OCI-LY3 (cell line): ENCODE measurements around the gene PTPRN2.

Experiments used
- H2AFZ ChIP-seq: fragments of 200-600, 300-600 bp; shearing (Covaris generic); 2 replicates; pipeline ENCODE4 v1.6.0; 2014; ENCODE audit warnings: antibody characterized with exemption, low read depth, low read length
- H3K27ac ChIP-seq: fragments of 200-600, 300-600 bp; sonication (generic); 2 replicates; pipeline ENCODE4 v1.5.1; 2014; ENCODE audit warnings: mild to moderate bottlenecking, low read length, moderate library complexity, mixed read lengths
- H3K27me3 ChIP-seq: fragments of 200-600, 300-600 bp; sonication (generic); 2 replicates; pipeline ENCODE4 v1.6.1; 2014; ENCODE audit warnings: low read depth, low read length, mixed read lengths
- H3K36me3 ChIP-seq: fragments of 200-600, 300-600 bp; sonication (generic); replicated peaks from 2 replicates; pipeline ENCODE3; 2014; ENCODE audit warnings: low read depth, low read length, mixed read lengths
- H3K4me1 ChIP-seq: fragments of 300-600, 200-600 bp; sonication (generic); 2 replicates; pipeline ENCODE4 v1.6.1; 2014; ENCODE audit warnings: low read length, mixed read lengths
- H3K4me2 ChIP-seq: fragments of 200-600, 300-600 bp; sonication (generic); 2 replicates; pipeline ENCODE4 v1.6.1; 2014; ENCODE audit warnings: low read length, mixed read lengths
- H3K4me3 ChIP-seq: fragments of 300-600, 200-600 bp; sonication (generic); 2 replicates; pipeline ENCODE4 v1.5.1; 2014; ENCODE audit warnings: antibody characterized with exemption, mild to moderate bottlenecking, low read length, moderate library complexity
- H3K79me2 ChIP-seq: fragments of 300-600, 200-600 bp; shearing (Covaris generic); 2 replicates; pipeline ENCODE4 v1.6.1; 2014; ENCODE audit warnings: mild to moderate bottlenecking, low read length, mixed read lengths
- H3K9ac ChIP-seq: fragments of 300-600, 200-600 bp; shearing (Covaris generic); 2 replicates; pipeline ENCODE4 v1.6.0; 2014; ENCODE audit warnings: mild to moderate bottlenecking, low read length, moderate library complexity
- H3K9me3 ChIP-seq: fragments of 200-600, 300-600 bp; shearing (Covaris generic); 2 replicates; pipeline ENCODE4 v1.6.1; 2014; ENCODE audit warnings: low read length, mixed read lengths; ENCODE audit not compliant: insufficient read depth
- H4K20me1 ChIP-seq: fragments of 200-600, 300-600 bp; sonication (generic); 2 replicates; pipeline ENCODE4 v1.6.1; 2016; ENCODE audit warnings: low read length, mixed read lengths; ENCODE audit not compliant: insufficient read depth
- CTCF ChIP-seq: fragments of 200-600, 300-600 bp; sonication (generic); IDR thresholded peaks from 2 replicates; pipeline ENCODE4 v1.5.1; 2014; ENCODE audit warnings: antibody characterized with exemption, low read length, low read depth
- EZH2phosphoT487 ChIP-seq: fragments of 200-600 bp; shearing (Covaris generic); IDR thresholded peaks from 2 replicates; pipeline ENCODE4 v1.6.1; 2018; ENCODE audit warnings: antibody characterized with exemption, mixed run types, low read depth

Gene PTPRN2

DNA sequence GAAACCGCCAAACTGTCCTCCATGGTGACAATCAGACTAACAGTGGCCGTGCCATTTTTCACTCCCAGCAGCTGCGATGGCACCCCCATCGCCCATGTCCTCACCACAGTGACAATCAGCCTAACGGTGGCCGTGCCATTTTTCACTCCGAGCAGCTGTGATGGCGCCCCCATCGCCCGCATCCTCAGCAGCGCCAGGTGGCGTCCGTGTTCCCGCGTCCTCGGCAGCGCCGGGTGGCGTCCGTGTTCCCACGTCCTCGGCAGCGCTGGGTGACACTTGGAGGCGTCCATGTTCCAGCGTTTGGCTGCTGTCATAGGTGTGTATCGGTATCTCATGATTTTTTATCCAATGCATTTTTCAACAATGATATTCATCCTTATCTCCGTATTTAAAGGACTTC, 267.3 kb downstream of the PTPRN2 start:
- TF ChIP-seq EZH2phosphoT487 (no peak), CTCF (no peak)
- no peak overlapping the region for H2AFZ ChIP-seq
- no peak overlapping the region for H3K4me3 ChIP-seq
- no peaks in the 10 kb centered on the region for H4K20me1 ChIP-seq
- H3K36me3 ChIP-seq = no peaks in the 10 kb centered on the region
- no peaks in the 10 kb centered on the region for H3K9me3 ChIP-seq
- H3K27me3 ChIP-seq = no peaks in the 10 kb centered on the region
- no peak overlapping the region for H3K4me2 ChIP-seq
- no peak overlapping the region for H3K27ac ChIP-seq
- H3K79me2 ChIP-seq = no peaks in the 10 kb centered on the region
- H3K4me1 ChIP-seq = no peaks in the 10 kb centered on the region
- no peak overlapping the region for H3K9ac ChIP-seq

DNA sequence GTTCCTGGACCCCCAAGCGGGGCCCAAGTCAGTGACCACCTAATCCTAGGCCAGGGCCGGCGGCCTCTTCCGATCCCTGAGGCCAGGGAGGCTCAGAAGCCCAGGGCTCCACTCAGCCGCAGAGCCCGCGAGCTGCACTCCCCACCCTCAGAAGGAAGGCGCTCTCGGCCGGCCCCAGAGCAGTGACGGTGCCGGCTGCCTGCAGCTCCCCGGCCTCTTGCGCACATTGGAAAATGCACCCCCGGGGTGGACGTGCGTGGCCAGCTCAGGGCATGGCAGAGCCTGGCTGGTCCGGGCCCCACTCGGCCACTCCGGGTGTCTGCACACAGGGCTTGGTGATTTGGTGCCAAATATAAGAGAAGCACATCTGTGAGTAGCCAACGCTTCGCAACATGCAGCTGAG, 269.1 kb downstream of the PTPRN2 start:
- Histone ChIP-seq H3K4me3 (no peak overlapping the region), H3K79me2 (no peaks in the 10 kb centered on the region), H3K36me3 (no peaks in the 10 kb centered on the region), H3K27ac (no peak overlapping the region), H3K4me2 (no peak overlapping the region), H3K4me1 (no peaks in the 10 kb centered on the region), H2AFZ (no peak overlapping the region), H3K9ac (no peak overlapping the region), H4K20me1 (no peaks in the 10 kb centered on the region), H3K9me3 (no peaks in the 10 kb centered on the region), H3K27me3 (no peaks in the 10 kb centered on the region)
- no peak for TF ChIP-seq CTCF
- TF ChIP-seq EZH2phosphoT487 = no peak

DNA sequence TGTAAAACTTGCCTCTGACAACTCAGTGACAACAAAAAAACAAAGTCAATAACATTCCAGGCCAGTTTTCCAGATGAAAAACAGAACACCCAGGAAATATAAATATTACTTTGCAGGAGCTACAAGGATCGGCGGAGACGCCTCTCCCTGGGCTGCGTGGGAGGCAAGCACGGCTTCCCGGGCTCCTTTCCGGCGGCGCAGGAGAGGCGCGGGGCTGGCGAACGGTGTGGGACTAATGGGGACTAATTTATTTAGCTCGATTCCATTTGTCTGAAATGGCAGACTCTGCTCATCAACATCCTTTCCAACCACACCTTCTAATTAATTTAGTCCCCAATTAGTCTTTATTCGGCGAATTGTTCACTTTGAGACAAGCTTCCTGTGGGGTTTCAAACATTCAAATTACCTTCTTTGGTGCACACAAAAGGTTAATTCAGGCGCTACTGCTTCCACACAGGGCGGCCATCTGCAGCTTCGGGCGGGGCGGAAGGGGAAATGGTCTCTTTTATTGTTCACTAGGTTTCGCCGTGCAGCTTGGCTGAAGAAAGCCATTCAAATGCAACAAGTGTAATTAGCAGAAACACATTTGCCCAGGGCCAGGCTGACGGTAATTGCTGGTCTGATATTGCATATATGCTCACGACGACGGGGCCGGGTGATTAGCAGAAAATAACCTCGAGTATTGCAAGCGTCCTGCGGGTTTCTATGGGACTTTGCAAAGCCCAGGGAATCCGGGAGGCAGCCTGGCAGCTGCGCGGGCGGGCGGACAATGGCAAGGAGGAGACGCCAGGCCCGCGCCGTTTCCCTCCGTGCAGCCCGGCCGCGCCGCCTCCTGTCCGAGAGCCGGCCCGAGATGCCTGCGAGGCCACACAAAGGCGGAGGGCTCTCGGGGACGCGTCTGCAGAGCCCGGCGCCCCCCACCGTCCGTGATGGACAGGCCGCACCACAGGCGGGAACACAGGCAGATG, 270.1 kb downstream of the PTPRN2 start:
- H3K4me1 ChIP-seq = no peaks in the 10 kb centered on the region
- no peaks in the 10 kb centered on the region for H4K20me1 ChIP-seq
- no peak overlapping the region for H3K9ac ChIP-seq
- H3K27me3 ChIP-seq = no peaks in the 10 kb centered on the region
- H2AFZ ChIP-seq = no peak overlapping the region
- no peaks in the 10 kb centered on the region for H3K79me2 ChIP-seq
- H3K27ac ChIP-seq = no peak overlapping the region
- H3K4me3 ChIP-seq = no peak overlapping the region
- H3K36me3 ChIP-seq = no peaks in the 10 kb centered on the region
- no peak for TF ChIP-seq CTCF
- no peak for TF ChIP-seq EZH2phosphoT487
- no peak overlapping the region for H3K4me2 ChIP-seq
- H3K9me3 ChIP-seq = no peaks in the 10 kb centered on the region

DNA sequence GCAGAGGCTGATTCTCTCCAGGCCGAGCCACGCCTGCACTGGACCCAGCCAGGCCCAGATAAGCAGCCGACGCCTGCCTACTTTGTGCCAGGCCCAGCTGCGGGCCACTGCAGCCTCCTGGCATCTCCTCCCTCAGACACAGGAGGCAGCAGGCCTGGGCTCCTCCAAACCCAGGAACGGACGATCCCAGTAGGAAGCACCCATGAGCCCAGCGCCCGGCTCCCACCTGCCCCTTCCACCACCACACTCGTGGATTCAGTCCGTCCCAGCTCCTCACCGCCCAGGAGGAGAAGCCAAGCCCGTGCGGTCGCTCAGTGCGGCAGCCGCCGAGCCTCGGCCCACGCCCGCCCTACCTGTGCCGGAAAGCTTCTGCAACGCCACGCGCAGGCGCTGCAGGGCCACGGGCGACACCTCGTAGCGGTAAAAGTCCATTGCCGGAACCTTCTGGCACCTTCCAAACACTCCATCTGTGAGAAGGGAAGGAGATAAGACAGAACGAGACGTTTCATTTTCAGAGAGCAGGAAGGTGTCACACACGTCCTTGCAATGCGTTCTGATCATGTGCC, 271.1 kb downstream of the PTPRN2 start:
- H3K9me3 ChIP-seq = no peaks in the 10 kb centered on the region
- no peak for TF ChIP-seq EZH2phosphoT487
- TF ChIP-seq CTCF = no peak

More for the DNA sequence above, 271.1 kb downstream of the PTPRN2 start:
- no peak overlapping the region for H2AFZ ChIP-seq
- H3K79me2 ChIP-seq = no peaks in the 10 kb centered on the region
- no peaks in the 10 kb centered on the region for H3K27me3 ChIP-seq
- no peak overlapping the region for H3K27ac ChIP-seq
- H3K4me1 ChIP-seq = no peaks in the 10 kb centered on the region
- no peak overlapping the region for H3K4me2 ChIP-seq
- no peaks in the 10 kb centered on the region for H4K20me1 ChIP-seq
- H3K4me3 ChIP-seq = no peak overlapping the region
- no peak overlapping the region for H3K9ac ChIP-seq
- H3K36me3 ChIP-seq = no peaks in the 10 kb centered on the region
